ENCODE results near the gene CLN5. TPM values are rescaled to one million over a fixed set of nuclear protein-coding genes. Genes with fewer than 3 reads are reported as not detected.
A peak's percentile ranks its signal among the peaks of the same experiment; 100 is the strongest.

Gene CLN5
- polyA plus RNA-seq, 1 donor (not counting 4 experiments of a cell fraction or from before 2014, with no cell fraction given): 32.4 TPM

DNA sequence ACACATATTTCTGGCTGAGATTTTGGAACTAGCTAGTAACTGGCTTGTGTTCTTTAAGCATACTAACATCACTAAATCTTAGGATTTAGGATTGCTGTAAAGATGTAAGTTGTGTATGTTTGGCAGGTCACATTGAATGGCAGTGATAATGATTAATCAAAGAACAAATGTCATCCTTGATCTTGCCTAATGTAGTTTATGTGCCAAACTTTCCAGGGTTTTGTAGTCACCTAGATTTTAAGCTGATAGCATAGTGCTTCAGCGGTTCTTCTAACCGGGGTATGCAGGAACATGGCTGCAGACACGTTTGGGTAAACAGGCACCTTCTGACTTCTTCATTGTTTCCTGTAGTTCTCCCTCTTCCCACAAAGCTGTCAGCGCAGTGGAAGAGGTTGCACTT lies 9.7 kb downstream of the CLN5 start:
- Histone ChIP-seq H3K36me3 (ENCODE audit: control insufficient read depth in 2 of 2, extremely low read depth in 1 of 2, insufficient read depth in 2 of 2, low read length in 2 of 2) (peaks cover 7 to 11% of the 10 kb centered on the region in 2 experiments), H4K20me1 (ENCODE audit: control insufficient read depth, extremely low read depth, insufficient read depth, low read length) (no peaks in the 10 kb centered on the region), H3K9me1 (ENCODE audit: control insufficient read depth, extremely low read depth, insufficient read depth, low read length) (no peaks in the 10 kb centered on the region), H3K4me1 (ENCODE audit: control insufficient read depth, extremely low read depth, insufficient read depth, low read length) (no peaks in the 10 kb centered on the region), H3K9me3 (ENCODE audit: control insufficient read depth, low read depth, low read length) (no peaks in the 10 kb centered on the region), H3K27ac (ENCODE audit: control insufficient read depth, insufficient read depth, low read length) (no peak overlapping the region), H3K4me2 (ENCODE audit: control insufficient read depth, extremely low read depth, insufficient read depth, low read depth, low read length) (no peak overlapping the region), H3K79me2 (ENCODE audit: control insufficient read depth, insufficient read depth, low read length) (peaks cover 5% of the 10 kb centered on the region), H3K9ac (ENCODE audit: control insufficient read depth, extremely low read depth, insufficient read depth, low read length) (no peak overlapping the region), H3K4me3 (ENCODE audit: control insufficient read depth in 2 of 3, extremely low read depth in 1 of 3, insufficient read depth in 2 of 3, low read depth in 1 of 3, low read length in 3 of 3) (no peak overlapping the region), H3K27me3 (ENCODE audit: control insufficient read depth, extremely low read depth, insufficient read depth, low read length) (no peaks in the 10 kb centered on the region), H2AFZ (ENCODE audit: control insufficient read depth, low read length) (no peak overlapping the region)
- dilution Hi-C loops (cut with MboI; ENCODE audit: extremely low pct_ligation_motif_present, low sequenced_read_pairs): no loop called here
- TF ChIP-seq EZH2 (IDR thresholded peaks at IDR 0.05; ENCODE audit: low read length) (no peak), CTCF (optimal IDR thresholded peaks at IDR 0.05 in 1 of 3, IDR thresholded peaks at IDR 0.05 in 1 of 3, conservative IDR thresholded peaks at IDR 0.05 in 1 of 3; ENCODE audit: extremely low read depth in 1 of 3, insufficient read depth in 2 of 3, low read length in 3 of 3) (no peak)
- no peak for DNase-seq (ENCODE audit: low read depth, low spot score)
- FAIRE-seq: peak; percentile 23

GRCh38 chr13:77001963-77002587 lies 10.2 kb downstream of the CLN5 start:
- Histone ChIP-seq H3K36me3 (ENCODE audit: control insufficient read depth in 2 of 2, extremely low read depth in 1 of 2, insufficient read depth in 2 of 2, low read length in 2 of 2) (peaks cover 7 to 11% of the 10 kb centered on the region in 2 experiments), H3K27me3 (ENCODE audit: control insufficient read depth, extremely low read depth, insufficient read depth, low read length) (no peaks in the 10 kb centered on the region), H3K4me3 (ENCODE audit: control insufficient read depth in 2 of 3, extremely low read depth in 1 of 3, insufficient read depth in 2 of 3, low read depth in 1 of 3, low read length in 3 of 3) (no peak overlapping the region), H3K4me1 (ENCODE audit: control insufficient read depth, extremely low read depth, insufficient read depth, low read length) (no peaks in the 10 kb centered on the region), H3K9me1 (ENCODE audit: control insufficient read depth, extremely low read depth, insufficient read depth, low read length) (no peaks in the 10 kb centered on the region), H4K20me1 (ENCODE audit: control insufficient read depth, extremely low read depth, insufficient read depth, low read length) (no peaks in the 10 kb centered on the region), H3K27ac (ENCODE audit: control insufficient read depth, insufficient read depth, low read length) (no peak overlapping the region), H3K9me3 (ENCODE audit: control insufficient read depth, low read depth, low read length) (no peaks in the 10 kb centered on the region), H2AFZ (ENCODE audit: control insufficient read depth, low read length) (no peak overlapping the region), H3K79me2 (ENCODE audit: control insufficient read depth, insufficient read depth, low read length) (peaks cover 8% of the 10 kb centered on the region), H3K9ac (ENCODE audit: control insufficient read depth, extremely low read depth, insufficient read depth, low read length) (no peak overlapping the region), H3K4me2 (ENCODE audit: control insufficient read depth, extremely low read depth, insufficient read depth, low read depth, low read length) (no peak overlapping the region)
- DNase-seq (ENCODE audit: low read depth, low spot score) (no peak), FAIRE-seq (no peak)
- dilution Hi-C loops (cut with MboI; ENCODE audit: extremely low pct_ligation_motif_present, low sequenced_read_pairs): no loop called here
- TF ChIP-seq CTCF (optimal IDR thresholded peaks at IDR 0.05 in 1 of 3, IDR thresholded peaks at IDR 0.05 in 1 of 3, conservative IDR thresholded peaks at IDR 0.05 in 1 of 3; ENCODE audit: extremely low read depth in 1 of 3, insufficient read depth in 2 of 3, low read length in 3 of 3) (no peak), EZH2 (IDR thresholded peaks at IDR 0.05; ENCODE audit: low read length) (no peak)

All from keratinocyte (primary cell).